ENCODE results near the gene DSCAM.

DNA sequence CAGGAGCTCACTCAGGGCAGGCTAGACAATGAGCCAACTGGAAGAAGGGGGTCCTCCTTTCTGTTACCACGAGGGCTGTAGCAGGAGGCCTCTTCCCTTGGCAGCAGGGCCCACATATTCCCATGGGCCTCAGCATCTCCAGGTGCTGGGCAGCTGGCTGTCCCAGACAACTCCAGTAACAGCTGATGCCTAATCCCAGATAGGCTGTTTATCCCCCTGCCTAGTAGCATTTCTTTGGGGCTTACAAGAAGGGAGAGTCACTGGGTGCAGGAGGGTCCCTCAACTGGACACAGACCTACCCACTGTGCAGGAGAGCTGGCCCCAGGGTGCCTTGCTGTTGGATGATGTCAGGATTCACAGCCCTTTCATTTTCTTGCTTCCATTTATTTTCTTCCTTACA is 278.2 kb downstream of the DSCAM start:
- TF ChIP-seq, protein P1, sequence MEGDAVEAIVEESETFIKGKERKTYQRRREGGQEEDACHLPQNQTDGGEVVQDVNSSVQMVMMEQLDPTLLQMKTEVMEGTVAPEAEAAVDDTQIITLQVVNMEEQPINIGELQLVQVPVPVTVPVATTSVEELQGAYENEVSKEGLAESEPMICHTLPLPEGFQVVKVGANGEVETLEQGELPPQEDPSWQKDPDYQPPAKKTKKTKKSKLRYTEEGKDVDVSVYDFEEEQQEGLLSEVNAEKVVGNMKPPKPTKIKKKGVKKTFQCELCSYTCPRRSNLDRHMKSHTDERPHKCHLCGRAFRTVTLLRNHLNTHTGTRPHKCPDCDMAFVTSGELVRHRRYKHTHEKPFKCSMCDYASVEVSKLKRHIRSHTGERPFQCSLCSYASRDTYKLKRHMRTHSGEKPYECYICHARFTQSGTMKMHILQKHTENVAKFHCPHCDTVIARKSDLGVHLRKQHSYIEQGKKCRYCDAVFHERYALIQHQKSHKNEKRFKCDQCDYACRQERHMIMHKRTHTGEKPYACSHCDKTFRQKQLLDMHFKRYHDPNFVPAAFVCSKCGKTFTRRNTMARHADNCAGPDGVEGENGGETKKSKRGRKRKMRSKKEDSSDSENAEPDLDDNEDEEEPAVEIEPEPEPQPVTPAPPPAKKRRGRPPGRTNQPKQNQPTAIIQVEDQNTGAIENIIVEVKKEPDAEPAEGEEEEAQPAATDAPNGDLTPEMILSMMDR (IDR thresholded peaks at IDR 0.05): no peak
- TF ChIP-seq, protein P2, sequence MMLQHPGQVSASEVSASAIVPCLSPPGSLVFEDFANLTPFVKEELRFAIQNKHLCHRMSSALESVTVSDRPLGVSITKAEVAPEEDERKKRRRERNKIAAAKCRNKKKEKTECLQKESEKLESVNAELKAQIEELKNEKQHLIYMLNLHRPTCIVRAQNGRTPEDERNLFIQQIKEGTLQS (CRISPR knock-in tag; conservative IDR thresholded peaks at IDR 0.05): no peak
- TF ChIP-seq ZNF232 (CRISPR knock-in tag; IDR thresholded peaks at IDR 0.05) (no peak), CBFB (CRISPR knock-in tag; IDR thresholded peaks at IDR 0.05; ENCODE audit: low read depth) (no peak), IRF2 (CRISPR knock-in tag; IDR thresholded peaks at IDR 0.05; ENCODE audit: borderline replicate concordance, low read depth) (no peak), STAT6 (CRISPR knock-in tag; conservative IDR thresholded peaks at IDR 0.05; ENCODE audit: low read depth) (no peak), ZBTB21 (CRISPR knock-in tag; IDR thresholded peaks at IDR 0.05; ENCODE audit: borderline replicate concordance) (no peak), FOXJ3 (CRISPR knock-in tag; IDR thresholded peaks at IDR 0.05; ENCODE audit: borderline replicate concordance) (no peak), ARID4B (CRISPR knock-in tag; IDR thresholded peaks at IDR 0.05; ENCODE audit: borderline replicate concordance) (no peak), ZNF263 (CRISPR knock-in tag; IDR thresholded peaks at IDR 0.05; ENCODE audit: low read depth) (no peak), OVOL2 (CRISPR knock-in tag; IDR thresholded peaks at IDR 0.05; ENCODE audit: borderline replicate concordance) (no peak)
- TF ChIP-seq, protein P3, sequence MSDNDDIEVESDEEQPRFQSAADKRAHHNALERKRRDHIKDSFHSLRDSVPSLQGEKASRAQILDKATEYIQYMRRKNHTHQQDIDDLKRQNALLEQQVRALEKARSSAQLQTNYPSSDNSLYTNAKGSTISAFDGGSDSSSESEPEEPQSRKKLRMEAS (CRISPR knock-in tag; IDR thresholded peaks at IDR 0.05): no peak
- TF ChIP-seq, protein P4, sequence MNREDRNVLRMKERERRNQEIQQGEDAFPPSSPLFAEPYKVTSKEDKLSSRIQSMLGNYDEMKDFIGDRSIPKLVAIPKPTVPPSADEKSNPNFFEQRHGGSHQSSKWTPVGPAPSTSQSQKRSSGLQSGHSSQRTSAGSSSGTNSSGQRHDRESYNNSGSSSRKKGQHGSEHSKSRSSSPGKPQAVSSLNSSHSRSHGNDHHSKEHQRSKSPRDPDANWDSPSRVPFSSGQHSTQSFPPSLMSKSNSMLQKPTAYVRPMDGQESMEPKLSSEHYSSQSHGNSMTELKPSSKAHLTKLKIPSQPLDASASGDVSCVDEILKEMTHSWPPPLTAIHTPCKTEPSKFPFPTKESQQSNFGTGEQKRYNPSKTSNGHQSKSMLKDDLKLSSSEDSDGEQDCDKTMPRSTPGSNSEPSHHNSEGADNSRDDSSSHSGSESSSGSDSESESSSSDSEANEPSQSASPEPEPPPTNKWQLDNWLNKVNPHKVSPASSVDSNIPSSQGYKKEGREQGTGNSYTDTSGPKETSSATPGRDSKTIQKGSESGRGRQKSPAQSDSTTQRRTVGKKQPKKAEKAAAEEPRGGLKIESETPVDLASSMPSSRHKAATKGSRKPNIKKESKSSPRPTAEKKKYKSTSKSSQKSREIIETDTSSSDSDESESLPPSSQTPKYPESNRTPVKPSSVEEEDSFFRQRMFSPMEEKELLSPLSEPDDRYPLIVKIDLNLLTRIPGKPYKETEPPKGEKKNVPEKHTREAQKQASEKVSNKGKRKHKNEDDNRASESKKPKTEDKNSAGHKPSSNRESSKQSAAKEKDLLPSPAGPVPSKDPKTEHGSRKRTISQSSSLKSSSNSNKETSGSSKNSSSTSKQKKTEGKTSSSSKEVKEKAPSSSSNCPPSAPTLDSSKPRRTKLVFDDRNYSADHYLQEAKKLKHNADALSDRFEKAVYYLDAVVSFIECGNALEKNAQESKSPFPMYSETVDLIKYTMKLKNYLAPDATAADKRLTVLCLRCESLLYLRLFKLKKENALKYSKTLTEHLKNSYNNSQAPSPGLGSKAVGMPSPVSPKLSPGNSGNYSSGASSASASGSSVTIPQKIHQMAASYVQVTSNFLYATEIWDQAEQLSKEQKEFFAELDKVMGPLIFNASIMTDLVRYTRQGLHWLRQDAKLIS (CRISPR knock-in tag; IDR thresholded peaks at IDR 0.05; ENCODE audit: borderline replicate concordance): no peak
- TF ChIP-seq, protein P5, sequence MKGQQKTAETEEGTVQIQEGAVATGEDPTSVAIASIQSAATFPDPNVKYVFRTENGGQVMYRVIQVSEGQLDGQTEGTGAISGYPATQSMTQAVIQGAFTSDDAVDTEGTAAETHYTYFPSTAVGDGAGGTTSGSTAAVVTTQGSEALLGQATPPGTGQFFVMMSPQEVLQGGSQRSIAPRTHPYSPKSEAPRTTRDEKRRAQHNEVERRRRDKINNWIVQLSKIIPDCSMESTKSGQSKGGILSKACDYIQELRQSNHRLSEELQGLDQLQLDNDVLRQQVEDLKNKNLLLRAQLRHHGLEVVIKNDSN (CRISPR knock-in tag; IDR thresholded peaks at IDR 0.05): no peak
